Stomach (tissue), 4 donors: Measurements from ENCODE around the gene CCDC88B.

Experiments
- POLR2A ChIP-seq, 4 donors: fragments of 450-650 bp; IDR thresholded peaks; one replicate each; pipeline ENCODE4 v1.6.1; 2016; ENCODE audit warnings: antibody characterized with exemption in 4 of 4, control low read depth in 2 of 4, mild to moderate bottlenecking in 1 of 4, moderate library complexity in 1 of 4
- POLR2AphosphoS5 ChIP-seq, 3 donors: sonication (generic); formaldehyde crosslinking; IDR thresholded peaks; one replicate each; pipeline ENCODE4 v1.6.1; 2016; ENCODE audit warnings: antibody characterized with exemption in 3 of 3
- TF ChIP-seq, protein P1 (sequence below), 7 experiments: fragments of 450-650 bp in 4 of 7; fragments of 200-600 bp in 3 of 7; sonication (generic) in 3 of 7; IDR thresholded peaks; one replicate each; pipeline ENCODE4 v1.5.1; 2016 to 2019; ENCODE audit warnings: antibody characterized with exemption in 7 of 7, control low read depth in 2 of 7, mild to moderate bottlenecking in 1 of 7

DNA sequence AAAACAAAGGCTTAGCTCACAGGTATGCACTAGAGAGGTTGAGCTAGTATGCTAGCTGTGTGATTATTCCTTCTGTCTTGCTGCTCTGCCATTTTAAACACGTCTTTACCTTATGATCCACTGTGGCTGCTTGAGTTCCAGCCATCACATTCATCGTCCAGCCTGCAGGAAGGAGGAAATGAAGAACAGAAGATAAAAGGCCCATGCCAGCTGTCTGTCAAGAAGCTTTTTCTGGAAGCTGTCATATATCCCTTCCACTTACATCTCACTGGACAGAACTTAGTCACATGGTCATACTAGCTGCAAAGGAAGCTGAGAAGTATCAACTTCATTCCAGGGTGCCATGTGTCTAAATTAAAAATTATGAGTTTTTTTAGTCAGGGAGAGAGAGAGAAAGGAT, 12.6 kb upstream of the CCDC88B start:
- TF ChIP-seq, protein P1, sequence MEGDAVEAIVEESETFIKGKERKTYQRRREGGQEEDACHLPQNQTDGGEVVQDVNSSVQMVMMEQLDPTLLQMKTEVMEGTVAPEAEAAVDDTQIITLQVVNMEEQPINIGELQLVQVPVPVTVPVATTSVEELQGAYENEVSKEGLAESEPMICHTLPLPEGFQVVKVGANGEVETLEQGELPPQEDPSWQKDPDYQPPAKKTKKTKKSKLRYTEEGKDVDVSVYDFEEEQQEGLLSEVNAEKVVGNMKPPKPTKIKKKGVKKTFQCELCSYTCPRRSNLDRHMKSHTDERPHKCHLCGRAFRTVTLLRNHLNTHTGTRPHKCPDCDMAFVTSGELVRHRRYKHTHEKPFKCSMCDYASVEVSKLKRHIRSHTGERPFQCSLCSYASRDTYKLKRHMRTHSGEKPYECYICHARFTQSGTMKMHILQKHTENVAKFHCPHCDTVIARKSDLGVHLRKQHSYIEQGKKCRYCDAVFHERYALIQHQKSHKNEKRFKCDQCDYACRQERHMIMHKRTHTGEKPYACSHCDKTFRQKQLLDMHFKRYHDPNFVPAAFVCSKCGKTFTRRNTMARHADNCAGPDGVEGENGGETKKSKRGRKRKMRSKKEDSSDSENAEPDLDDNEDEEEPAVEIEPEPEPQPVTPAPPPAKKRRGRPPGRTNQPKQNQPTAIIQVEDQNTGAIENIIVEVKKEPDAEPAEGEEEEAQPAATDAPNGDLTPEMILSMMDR (IDR thresholded peaks at IDR 0.05), result no peak
- TF ChIP-seq POLR2AphosphoS5 (IDR thresholded peaks at IDR 0.05), result no peak
- TF ChIP-seq POLR2A (IDR thresholded peaks at IDR 0.05), result no peak
